HEK293 (cell line): ENCODE measurements around the gene FEV.

Experiments
- CTCF ChIA-PET: fragments of 350-600 bp; formaldehyde crosslinking; extraction: SDS; loops from one replicate; lab custom pipeline; 2021; ENCODE audit warnings: antibody characterized with exemption; lab: Yijun Ruan, JAX
- POLR2A ChIA-PET: fragments of 300-600 bp; formaldehyde crosslinking; extraction: SDS; loops from one replicate; lab custom pipeline; 2020; ENCODE audit warnings: antibody characterized with exemption, inconsistent platforms; lab: Yijun Ruan, JAX
- H3K27ac ChIP-seq: fragments of 200-500 bp; sonication (Bioruptor generic); 2 replicates; pipeline ENCODE4 v1.5.1; 2014; ENCODE audit warnings: low read depth, low read length, control low read depth, inconsistent platforms; ENCODE audit errors: extremely low read depth
- H3K36me3 ChIP-seq, 2 experiments: fragments of 200-500 bp in 1 of 2; sonication (Bioruptor generic) in 1 of 2; 1 replicate in 1 of 2; 2 replicates in 1 of 2; pipeline ENCODE4 v1.5.1; 2014 to 2017; ENCODE audit warnings: inconsistent platforms in 2 of 2, low read length in 2 of 2; ENCODE audit not compliant: control insufficient read depth in 2 of 2, insufficient read depth in 1 of 2
- H3K4me1 ChIP-seq: fragments of 200-500 bp; sonication (Bioruptor generic); 2 replicates; pipeline ENCODE4 v1.5.1; 2014; ENCODE audit warnings: mild to moderate bottlenecking, low read length, inconsistent platforms; ENCODE audit not compliant: control insufficient read depth, insufficient read depth
- H3K4me3 ChIP-seq: 2 replicates; pipeline ENCODE4 v1.5.1; 2011; ENCODE audit warnings: low read depth, mild to moderate bottlenecking, control low read depth, low read length, moderate library complexity
- H3K9me3 ChIP-seq: fragments of 200-500 bp; sonication (Bioruptor generic); 2 replicates; pipeline ENCODE4 v1.5.1; 2014; ENCODE audit warnings: low read depth, low read length, inconsistent platforms; ENCODE audit not compliant: control insufficient read depth, insufficient read depth
- BCL11A ChIP-seq: fragments of 450-650 bp; formaldehyde crosslinking; IDR thresholded peaks from 2 replicates; pipeline ENCODE4 v1.5.1; 2016; ENCODE audit warnings: low read depth, missing biosample characterization, missing genetic modification characterization
- BCL11B ChIP-seq: fragments of 450-650 bp; formaldehyde crosslinking; IDR thresholded peaks from 2 replicates; pipeline ENCODE4 v1.5.1; 2016; ENCODE audit warnings: low read depth, missing biosample characterization, missing genetic modification characterization
- GLIS1 ChIP-seq: fragments of 450-650 bp; formaldehyde crosslinking; IDR thresholded peaks from 2 replicates; pipeline ENCODE4 v1.5.1; 2016; ENCODE audit warnings: missing biosample characterization, missing genetic modification characterization
- KLF9 ChIP-seq: fragments of 450-650 bp; formaldehyde crosslinking; IDR thresholded peaks from 2 replicates; pipeline ENCODE4 v1.5.1; 2016; ENCODE audit warnings: missing biosample characterization, missing genetic modification characterization, low read depth
- MYNN ChIP-seq: fragments of 450-650 bp; formaldehyde crosslinking; IDR thresholded peaks from 2 replicates; pipeline ENCODE4 v1.5.1; 2016; ENCODE audit warnings: missing biosample characterization, missing genetic modification characterization, borderline replicate concordance
- PRDM1 ChIP-seq: fragments of 450-650 bp; formaldehyde crosslinking; IDR thresholded peaks from 2 replicates; pipeline ENCODE4; 2016; ENCODE audit warnings: missing biosample characterization, missing genetic modification characterization
- PRDM6 ChIP-seq: fragments of 450-650 bp; formaldehyde crosslinking; IDR thresholded peaks from 2 replicates; pipeline ENCODE4 v1.5.1; 2017; ENCODE audit warnings: missing biosample characterization, missing genetic modification characterization
- SALL2 ChIP-seq: fragments of 450-650 bp; formaldehyde crosslinking; IDR thresholded peaks from 2 replicates; pipeline ENCODE4 v1.5.0; 2017; ENCODE audit warnings: missing biosample characterization, mild to moderate bottlenecking, missing genetic modification characterization, borderline replicate concordance
- SCRT1 ChIP-seq: fragments of 450-650 bp; formaldehyde crosslinking; IDR thresholded peaks from 2 replicates; pipeline ENCODE4 v1.5.1; 2016; ENCODE audit warnings: missing biosample characterization, missing genetic modification characterization, borderline replicate concordance
- ZBTB10 ChIP-seq: fragments of 450-650 bp; formaldehyde crosslinking; IDR thresholded peaks from 2 replicates; pipeline ENCODE4 v1.5.1; 2016; ENCODE audit warnings: missing biosample characterization, missing genetic modification characterization
- ZBTB20 ChIP-seq: fragments of 450-650 bp; formaldehyde crosslinking; IDR thresholded peaks from 2 replicates; pipeline ENCODE4 v1.5.1; 2016; ENCODE audit warnings: missing biosample characterization, missing genetic modification characterization
- ZBTB7A ChIP-seq: fragments of 450-650 bp; formaldehyde crosslinking; IDR thresholded peaks from 2 replicates; pipeline ENCODE4 v1.5.1; 2016; ENCODE audit warnings: low read depth, missing biosample characterization, missing genetic modification characterization
- ZBTB8A ChIP-seq: fragments of 450-650 bp; formaldehyde crosslinking; IDR thresholded peaks from 2 replicates; pipeline ENCODE4 v1.5.1; 2016; ENCODE audit warnings: missing biosample characterization, missing genetic modification characterization
- ZFHX2 ChIP-seq: fragments of 450-650 bp; formaldehyde crosslinking; conservative IDR thresholded peaks from 2 replicates; pipeline ENCODE4 v1.5.1; 2016; ENCODE audit warnings: missing biosample characterization, missing genetic modification characterization
- ZNF335 ChIP-seq: fragments of 450-650 bp; formaldehyde crosslinking; conservative IDR thresholded peaks from 2 replicates; pipeline ENCODE4 v1.5.1; 2016; ENCODE audit warnings: missing biosample characterization, missing genetic modification characterization
- ZNF366 ChIP-seq: fragments of 450-650 bp; formaldehyde crosslinking; conservative IDR thresholded peaks from 2 replicates; pipeline ENCODE4 v1.5.1; 2016; ENCODE audit warnings: missing biosample characterization, missing genetic modification characterization
- ZNF426 ChIP-seq: fragments of 450-650 bp; formaldehyde crosslinking; IDR thresholded peaks from 2 replicates; pipeline ENCODE4 v1.5.1; 2017; ENCODE audit warnings: missing biosample characterization, missing genetic modification characterization, mild to moderate bottlenecking, inconsistent platforms, moderate library complexity
- ZNF560 ChIP-seq: fragments of 450-650 bp; formaldehyde crosslinking; IDR thresholded peaks from 2 replicates; pipeline ENCODE4 v1.5.1; 2017; ENCODE audit warnings: missing biosample characterization, missing genetic modification characterization, borderline replicate concordance
- ZNF571 ChIP-seq: fragments of 450-650 bp; formaldehyde crosslinking; IDR thresholded peaks from 2 replicates; pipeline ENCODE4 v1.5.0; 2017; ENCODE audit warnings: missing biosample characterization, missing genetic modification characterization
- TF ChIP-seq, protein P1 (sequence below): fragments of 450-650 bp; formaldehyde crosslinking; IDR thresholded peaks from 2 replicates; pipeline ENCODE4 v1.5.1; 2016; ENCODE audit warnings: missing biosample characterization, missing genetic modification characterization, borderline replicate concordance
- TF ChIP-seq, protein P2 (sequence below): fragments of 450-650 bp; formaldehyde crosslinking; conservative IDR thresholded peaks from 2 replicates; pipeline ENCODE4 v1.5.1; 2016; ENCODE audit warnings: low read depth, missing biosample characterization, missing genetic modification characterization
- TF ChIP-seq, protein P3 (sequence below): fragments of 450-650 bp; formaldehyde crosslinking; IDR thresholded peaks from 2 replicates; pipeline ENCODE4 v1.5.1; 2016; ENCODE audit warnings: missing biosample characterization, missing genetic modification characterization

The FEV gene

DNA sequence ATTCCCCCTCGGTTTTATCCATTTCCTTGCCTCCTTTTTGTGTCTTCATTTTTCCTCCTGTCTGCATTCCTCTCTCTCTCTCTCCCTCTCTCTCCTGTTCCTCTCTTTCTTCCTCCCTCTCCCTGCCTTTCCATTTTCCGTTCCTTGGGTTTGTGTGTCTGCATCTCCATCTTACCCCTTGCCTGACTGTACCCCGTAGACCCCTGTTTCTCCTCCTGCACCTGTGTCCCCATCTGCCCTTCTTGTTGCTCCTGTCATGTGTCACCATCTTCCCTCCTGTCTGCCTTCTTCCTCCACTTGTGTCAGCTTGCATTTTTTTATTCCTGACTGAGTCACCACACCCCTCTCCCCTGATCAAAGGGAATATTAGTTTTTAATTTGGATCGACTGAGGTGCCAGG, 23.8 kb downstream of the FEV start (continued):
- TF ChIP-seq PRDM1 (tag by site-specific recombination) (peak; percentile 87), ZNF560 (no peak), PRDM6 (tag by site-specific recombination) (no peak), SALL2 (tag by site-specific recombination) (no peak), ZBTB10 (tag by site-specific recombination) (peak; percentile 60; the same call in 1 of the 2 replicates), MYNN (tag by site-specific recombination) (no peak), ZNF426 (tag by site-specific recombination) (no peak)
- TF ChIP-seq, protein P1, sequence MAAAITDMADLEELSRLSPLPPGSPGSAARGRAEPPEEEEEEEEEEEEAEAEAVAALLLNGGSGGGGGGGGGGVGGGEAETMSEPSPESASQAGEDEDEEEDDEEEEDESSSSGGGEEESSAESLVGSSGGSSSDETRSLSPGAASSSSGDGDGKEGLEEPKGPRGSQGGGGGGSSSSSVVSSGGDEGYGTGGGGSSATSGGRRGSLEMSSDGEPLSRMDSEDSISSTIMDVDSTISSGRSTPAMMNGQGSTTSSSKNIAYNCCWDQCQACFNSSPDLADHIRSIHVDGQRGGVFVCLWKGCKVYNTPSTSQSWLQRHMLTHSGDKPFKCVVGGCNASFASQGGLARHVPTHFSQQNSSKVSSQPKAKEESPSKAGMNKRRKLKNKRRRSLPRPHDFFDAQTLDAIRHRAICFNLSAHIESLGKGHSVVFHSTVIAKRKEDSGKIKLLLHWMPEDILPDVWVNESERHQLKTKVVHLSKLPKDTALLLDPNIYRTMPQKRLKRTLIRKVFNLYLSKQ (tag by site-specific recombination) = no peak

DNA sequence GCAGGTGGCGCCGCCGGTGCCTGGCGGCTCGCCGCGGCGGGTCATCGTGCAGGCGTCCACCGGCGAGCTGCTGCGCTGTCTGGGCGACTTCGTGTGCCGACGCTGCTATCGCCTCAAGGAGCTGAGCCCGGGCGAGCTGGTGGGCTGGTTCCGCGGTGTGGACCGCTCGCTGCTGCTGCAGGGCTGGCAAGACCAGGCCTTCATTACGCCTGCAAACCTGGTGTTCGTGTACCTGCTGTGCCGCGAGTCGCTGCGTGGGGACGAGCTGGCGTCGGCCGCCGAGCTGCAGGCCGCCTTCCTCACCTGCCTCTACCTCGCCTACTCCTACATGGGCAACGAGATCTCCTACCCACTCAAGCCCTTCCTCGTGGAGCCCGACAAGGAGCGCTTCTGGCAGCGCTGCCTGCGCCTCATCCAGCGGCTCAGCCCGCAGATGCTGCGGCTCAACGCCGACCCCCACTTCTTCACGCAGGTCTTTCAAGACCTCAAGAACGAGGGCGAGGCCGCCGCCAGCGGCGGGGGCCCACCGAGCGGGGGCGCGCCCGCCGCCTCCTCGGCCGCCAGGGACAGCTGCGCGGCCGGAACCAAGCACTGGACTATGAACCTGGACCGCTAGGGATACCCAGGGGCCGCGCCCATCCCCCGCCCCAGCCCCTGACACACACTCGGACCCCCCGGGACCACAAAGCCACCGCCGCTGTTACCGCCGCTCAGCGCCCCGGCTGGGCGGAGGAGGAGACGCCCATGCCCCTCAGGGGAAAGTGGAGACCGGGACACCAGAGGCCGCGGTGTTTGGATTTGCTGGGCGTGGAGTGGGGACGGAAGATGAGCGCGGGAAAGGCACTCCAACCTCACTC, 24.4 kb downstream of the FEV start:
- H3K4me3 ChIP-seq = peak overlapping the region; percentile 17
- TF ChIP-seq ZNF335 (tag by site-specific recombination) (peak; percentile 80), ZBTB20 (tag by site-specific recombination) (no peak), SCRT1 (tag by site-specific recombination) (no peak), BCL11B (tag by site-specific recombination) (no peak), GLIS1 (tag by site-specific recombination) (peak; percentile 16; the same call in 1 of the 2 replicates), KLF9 (tag by site-specific recombination) (no peak), ZNF571 (no peak), BCL11A (tag by site-specific recombination) (no peak), ZNF366 (tag by site-specific recombination) (no peak), ZFHX2 (tag by site-specific recombination) (peak; percentile 63), ZBTB7A (tag by site-specific recombination) (no peak), ZBTB8A (tag by site-specific recombination) (peak; percentile 8; the same call in 1 of the 2 replicates)
- TF ChIP-seq, protein P2, sequence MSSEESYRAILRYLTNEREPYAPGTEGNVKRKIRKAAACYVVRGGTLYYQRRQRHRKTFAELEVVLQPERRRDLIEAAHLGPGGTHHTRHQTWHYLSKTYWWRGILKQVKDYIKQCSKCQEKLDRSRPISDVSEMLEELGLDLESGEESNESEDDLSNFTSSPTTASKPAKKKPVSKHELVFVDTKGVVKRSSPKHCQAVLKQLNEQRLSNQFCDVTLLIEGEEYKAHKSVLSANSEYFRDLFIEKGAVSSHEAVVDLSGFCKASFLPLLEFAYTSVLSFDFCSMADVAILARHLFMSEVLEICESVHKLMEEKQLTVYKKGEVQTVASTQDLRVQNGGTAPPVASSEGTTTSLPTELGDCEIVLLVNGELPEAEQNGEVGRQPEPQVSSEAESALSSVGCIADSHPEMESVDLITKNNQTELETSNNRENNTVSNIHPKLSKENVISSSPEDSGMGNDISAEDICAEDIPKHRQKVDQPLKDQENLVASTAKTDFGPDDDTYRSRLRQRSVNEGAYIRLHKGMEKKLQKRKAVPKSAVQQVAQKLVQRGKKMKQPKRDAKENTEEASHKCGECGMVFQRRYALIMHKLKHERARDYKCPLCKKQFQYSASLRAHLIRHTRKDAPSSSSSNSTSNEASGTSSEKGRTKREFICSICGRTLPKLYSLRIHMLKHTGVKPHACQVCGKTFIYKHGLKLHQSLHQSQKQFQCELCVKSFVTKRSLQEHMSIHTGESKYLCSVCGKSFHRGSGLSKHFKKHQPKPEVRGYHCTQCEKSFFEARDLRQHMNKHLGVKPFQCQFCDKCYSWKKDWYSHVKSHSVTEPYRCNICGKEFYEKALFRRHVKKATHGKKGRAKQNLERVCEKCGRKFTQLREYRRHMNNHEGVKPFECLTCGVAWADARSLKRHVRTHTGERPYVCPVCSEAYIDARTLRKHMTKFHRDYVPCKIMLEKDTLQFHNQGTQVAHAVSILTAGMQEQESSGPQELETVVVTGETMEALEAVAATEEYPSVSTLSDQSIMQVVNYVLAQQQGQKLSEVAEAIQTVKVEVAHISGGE = peak; percentile 48; the same call in 1 of the 2 replicates
- TF ChIP-seq, protein P3, sequence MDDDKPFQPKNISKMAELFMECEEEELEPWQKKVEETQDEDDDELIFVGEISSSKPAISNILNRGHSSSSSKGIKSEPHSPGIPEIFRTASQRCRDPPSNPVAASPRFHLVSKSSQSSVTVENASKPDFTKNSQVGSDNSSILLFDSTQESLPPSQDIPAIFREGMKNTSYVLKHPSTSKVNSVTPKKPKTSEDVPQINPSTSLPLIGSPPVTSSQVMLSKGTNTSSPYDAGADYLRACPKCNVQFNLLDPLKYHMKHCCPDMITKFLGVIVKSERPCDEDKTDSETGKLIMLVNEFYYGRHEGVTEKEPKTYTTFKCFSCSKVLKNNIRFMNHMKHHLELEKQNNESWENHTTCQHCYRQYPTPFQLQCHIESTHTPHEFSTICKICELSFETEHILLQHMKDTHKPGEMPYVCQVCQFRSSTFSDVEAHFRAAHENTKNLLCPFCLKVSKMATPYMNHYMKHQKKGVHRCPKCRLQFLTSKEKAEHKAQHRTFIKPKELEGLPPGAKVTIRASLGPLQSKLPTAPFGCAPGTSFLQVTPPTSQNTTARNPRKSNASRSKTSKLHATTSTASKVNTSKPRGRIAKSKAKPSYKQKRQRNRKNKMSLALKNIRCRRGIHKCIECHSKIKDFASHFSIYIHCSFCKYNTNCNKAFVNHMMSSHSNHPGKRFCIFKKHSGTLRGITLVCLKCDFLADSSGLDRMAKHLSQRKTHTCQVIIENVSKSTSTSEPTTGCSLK = no peak

More for the DNA sequence above, 24.4 kb downstream of the FEV start:
- H3K4me1 ChIP-seq = peaks cover 9% of the 10 kb centered on the region
- CTCF ChIA-PET = interaction anchor here (2.2 kb wide), 1 partner anchor 41 kb away, joined by 7 read pairs; no protein-coding TSS in a partner anchor
- H3K36me3 ChIP-seq = no peaks in the 10 kb centered on the region
- H3K9me3 ChIP-seq = no peaks in the 10 kb centered on the region
- POLR2A ChIA-PET = interaction anchor here (1.5 kb wide), 1 partner anchor 51 kb away, joined by 6 read pairs; no protein-coding TSS in a partner anchor
- no peak overlapping the region for H3K27ac ChIP-seq
